CD4-positive, alpha-beta T cell treated with Interleukin-4 for 1 hour (primary cell): ENCODE measurements around the gene NCOA1.

Experiments used
- DNase-seq, 2 donors: peaks; one replicate each; pipeline ENCODE4 v3.0.0-alpha.2; 2020 to 2022

The NCOA1 gene

DNA sequence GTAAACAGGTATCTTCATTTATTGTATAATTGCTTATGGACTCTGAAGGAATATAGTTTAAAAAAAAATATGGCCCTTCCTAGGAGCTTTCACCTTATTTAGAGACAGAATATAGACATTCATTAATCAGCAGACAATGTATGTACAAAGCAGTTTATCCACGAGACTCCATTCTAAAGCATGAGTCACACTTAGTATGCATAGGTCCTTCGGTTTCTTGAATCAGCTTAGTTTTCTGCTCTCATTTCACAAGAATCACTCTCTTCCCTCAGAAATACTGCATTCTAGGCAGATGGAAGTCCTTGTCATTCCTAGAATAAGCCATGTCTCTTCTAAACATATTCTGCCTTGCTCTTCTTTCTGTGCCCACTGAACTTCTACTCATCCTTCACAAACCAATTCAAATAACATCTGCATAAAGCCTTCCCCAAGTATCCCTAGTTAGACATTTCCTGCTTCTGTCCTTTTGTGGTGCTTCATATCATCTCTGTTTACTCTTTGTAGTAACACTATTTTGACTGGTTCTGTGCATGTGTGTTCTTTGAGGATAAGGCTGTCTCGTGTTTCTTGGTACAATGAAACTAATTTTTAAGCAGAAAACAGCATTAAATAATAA is 217.6 kb downstream of the NCOA1 start:
- DNase-seq: no peak

DNA sequence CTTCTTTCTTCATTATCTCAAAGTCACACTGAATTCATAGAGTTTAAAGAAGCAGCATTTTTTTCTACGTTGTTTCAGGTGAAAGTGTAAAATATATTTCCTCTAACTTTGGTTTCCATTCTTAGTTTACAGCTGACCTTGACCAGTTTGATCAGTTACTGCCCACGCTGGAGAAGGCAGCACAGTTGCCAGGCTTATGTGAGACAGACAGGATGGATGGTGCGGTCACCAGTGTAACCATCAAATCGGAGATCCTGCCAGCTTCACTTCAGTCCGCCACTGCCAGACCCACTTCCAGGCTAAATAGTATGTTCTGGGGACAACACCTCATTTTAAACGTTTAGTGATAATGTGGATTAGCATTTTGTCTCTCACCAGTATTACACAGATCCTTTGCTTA is 219.8 kb downstream of the NCOA1 start:
- DNase-seq: no peak

DNA sequence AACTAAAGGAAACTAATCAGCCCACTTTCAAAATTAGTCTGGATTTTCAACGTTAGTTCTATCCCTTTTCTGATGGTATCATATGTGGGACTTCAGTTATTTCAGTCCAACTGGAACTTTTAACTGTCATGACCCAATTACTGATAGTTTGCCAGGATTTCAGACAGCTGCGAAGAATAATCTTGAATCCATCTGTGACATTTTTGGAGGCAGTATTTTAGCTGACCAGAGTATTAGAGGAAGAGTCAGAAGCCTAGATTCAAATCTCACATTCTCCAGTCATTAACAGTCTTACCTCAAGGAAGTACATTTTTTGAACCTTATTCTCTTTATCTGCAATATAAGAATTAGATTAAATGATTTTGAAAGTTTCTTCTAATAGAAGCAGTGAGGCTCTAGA is 220.8 kb downstream of the NCOA1 start:
- no peak for DNase-seq

DNA sequence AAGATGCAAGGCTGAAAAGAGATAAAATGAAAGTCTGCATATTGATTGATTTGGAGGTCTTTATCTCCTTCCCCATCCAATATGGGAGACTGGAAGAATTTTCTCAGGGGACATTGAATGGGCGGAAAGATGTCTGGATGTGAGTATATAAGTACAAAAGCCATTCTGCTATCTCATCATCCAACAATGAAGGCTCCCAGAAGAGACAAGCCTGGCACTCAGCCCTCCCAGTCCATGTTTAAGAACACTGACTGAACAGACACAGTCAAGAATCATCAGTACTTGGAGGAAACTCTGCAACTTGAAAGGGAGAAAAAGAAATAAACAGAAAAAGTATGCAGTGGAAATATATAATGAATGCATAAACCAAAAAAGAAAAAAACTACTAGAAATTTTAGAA is 221.2 kb downstream of the NCOA1 start:
- DNase-seq: no peak

DNA sequence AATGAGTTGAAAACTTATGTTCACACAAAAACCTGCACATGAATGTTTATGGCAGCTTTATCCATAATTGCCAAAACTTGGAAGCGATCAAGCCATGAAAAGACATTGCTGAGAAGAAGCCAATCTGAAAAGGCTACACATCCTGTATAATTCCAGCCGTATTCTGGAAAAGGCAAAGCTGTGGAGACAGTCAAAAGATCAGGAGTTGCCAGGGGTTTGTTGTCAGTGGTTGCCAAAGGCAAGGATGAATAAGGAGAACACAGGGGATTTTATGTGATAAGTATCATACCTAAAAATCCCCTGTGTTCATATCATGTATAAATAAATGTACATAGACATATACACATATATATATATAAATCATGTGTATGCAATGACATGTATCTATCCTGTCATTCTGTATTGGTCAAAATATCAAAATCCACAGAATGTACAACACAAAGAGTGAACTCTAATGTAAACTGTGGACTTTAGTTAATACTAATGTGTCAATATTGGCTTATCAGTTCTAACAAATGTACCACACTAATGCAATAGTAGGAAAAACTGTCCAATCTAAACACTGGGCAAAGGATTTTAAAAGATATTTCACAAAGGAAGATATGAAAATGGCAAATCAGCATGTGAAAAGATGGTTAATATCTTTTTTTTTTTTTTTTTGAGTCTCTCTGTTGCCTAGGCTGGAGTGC is 226.4 kb downstream of the NCOA1 start:
- no peak for DNase-seq

DNA sequence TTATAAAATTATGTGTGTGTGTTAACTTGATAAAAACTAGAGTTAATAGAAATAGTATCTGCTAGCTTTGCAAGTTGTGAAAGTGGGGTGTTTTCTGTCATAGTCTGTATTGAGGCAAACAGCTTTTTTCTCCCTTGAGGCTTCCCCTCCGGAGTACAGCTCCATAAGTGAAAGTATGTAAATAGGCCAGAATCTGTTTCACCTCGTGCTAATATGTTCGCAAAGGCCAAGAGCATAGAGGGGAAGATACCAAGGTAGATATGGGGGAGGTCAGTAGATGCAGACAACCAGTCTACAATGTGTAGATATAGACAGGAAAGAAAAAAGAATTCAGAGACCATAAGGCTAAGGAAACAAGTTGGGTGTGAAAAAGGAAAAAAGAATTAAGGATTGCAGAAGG is 229.3 kb downstream of the NCOA1 start:
- no peak for DNase-seq

DNA sequence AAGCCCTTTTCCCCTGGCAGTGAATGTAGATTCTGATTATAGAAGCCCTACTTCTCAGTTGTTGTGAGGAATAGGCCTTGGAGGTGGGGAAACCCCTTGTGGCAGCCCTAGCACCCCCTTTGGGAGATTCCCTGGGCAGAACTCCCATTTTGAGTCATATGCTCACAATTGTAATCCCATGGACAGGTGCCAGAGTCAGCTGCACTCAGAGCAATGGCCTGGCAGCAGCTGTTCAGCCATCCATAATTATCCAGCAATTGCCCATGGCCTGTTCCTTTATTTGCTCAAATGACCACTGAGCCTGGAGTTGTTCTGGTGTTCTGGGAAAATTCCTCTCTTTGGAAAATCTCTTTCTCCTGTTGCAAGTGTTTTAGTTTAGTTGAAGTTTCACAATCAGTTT is 230.4 kb downstream of the NCOA1 start:
- no peak for DNase-seq

DNA sequence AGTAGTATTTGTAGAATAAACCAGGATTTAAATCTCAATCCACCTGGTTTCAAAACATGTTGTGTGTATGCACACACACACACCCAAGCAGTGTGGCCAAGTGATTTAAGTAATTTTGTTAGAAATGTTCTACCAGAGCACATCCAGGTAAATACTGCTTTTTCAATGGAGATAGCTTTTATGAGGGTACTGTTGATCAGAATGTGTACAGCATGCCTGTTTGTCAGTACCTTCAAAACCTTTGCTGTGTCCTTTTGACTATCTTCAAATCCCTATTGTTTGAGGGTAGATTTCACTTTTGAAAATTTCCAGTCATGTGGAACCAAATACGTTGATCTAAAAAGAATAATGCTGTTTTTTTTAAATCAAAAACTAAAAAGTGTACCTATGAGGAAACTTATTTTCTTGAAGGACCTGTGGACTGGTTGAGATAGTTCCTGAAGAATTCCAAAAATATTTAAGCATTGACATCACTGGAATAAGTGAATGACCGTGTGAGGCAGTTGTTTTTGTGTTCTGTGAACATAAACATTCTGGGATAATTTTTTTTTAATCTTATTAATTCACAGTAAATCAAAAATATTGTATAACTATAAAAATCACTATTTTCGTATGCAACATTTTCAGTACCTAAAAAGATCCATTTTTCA is 231.2 kb downstream of the NCOA1 start:
- DNase-seq: no peak

DNA sequence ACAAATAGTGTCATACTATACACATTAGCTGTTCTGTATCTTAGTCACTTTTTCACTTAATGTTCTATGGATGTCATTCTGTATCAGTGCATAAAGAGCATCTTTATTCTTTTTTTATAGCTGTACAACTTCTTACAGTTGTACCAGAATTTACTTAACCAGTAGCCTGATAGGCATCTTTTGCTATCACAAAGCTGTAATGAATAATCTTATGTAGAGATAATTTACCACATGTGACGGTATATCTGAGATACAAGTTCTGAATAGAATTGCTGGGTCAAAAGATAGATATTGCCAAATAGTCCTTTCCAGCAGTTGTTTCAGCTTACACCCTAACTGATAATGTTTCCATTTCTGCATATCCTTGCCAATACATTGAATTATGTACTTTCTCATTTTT is 232.1 kb downstream of the NCOA1 start:
- DNase-seq: no peak

DNA sequence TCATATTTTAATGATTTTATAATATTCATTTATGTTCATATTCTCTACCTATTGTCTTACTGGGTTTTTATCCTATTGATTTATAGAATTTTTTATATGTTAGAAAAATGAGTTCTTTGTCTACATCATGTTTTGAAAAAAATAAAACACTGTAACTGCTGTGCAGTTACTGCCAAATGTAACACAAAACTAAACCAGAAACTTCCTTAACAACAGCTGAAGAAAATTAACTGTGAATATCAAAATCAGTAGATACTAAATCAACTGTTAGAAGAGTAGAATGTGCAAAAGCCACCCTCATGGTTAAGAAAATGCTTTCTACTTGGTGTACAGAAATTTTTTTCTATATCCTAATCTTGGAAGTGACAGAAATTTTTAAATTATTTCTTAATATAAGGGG is 232.6 kb downstream of the NCOA1 start:
- DNase-seq: no peak

DNA sequence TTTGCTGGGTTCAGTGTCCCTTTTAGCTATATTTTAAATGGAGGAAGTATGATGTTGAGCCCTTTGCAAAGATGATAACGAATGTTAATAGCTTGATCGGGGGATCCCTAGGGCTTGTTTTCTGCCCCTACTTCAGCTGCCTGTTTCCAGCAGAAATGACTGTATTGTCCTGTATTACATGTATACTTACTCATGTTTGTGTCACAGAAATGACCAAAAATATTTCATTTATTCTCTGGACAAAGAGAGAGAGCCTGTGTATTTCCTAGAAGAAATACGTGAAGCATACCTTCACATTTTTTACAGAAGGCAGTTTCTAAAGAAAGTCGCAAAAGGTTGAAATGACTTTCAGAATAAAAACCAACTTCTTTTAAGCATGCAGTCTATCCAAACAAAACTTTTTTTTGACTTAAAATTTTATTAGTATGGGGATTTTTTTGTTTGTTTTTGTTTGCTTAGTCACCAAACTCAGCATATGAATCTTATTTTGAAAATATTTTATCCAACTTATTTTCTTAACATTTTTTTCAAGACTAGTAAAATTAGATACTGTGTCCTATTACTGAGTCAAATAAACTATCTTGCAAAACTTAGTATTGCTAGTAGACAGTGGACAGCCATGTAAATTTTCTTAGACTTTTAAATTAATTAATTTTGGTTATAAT is 233.2 kb downstream of the NCOA1 start:
- no peak for DNase-seq

DNA sequence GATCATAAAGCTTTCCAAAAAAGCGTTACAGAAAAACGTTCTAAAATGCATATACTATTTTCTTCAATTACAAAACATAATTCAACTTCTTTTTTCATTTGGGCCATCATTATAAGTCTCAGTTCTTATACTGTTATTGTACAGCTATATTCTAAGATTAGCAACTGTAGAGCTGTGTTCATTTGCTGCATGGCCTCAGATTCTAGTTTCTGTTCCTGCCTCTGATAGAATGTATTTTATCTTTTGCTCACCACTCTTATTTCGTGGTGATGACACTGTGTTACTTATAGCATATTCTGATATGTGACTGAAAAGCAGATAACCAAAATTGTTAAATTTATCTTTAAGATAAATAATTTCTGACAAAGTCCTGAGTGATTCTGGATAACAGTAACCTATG is 234.9 kb downstream of the NCOA1 start:
- no peak for DNase-seq

DNA sequence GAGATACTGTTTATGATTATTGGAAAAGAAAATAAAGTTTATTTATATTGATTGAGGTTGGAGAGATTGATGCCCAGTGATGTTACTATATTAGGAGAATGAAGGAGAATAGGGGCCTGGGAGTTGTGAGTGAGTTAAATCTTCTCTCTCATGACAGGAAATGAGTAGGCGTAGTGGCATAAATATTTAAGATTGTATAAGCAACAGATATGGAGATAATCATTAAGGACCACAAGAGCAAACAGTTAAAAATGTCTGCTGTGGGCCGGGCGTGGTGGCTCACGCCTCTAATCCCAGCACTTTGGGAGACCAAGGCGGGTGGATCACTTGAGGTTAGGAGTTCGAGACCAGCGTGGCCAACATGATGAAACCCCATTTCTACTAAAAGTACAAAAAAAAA is 239.4 kb downstream of the NCOA1 start:
- DNase-seq: no peak

DNA sequence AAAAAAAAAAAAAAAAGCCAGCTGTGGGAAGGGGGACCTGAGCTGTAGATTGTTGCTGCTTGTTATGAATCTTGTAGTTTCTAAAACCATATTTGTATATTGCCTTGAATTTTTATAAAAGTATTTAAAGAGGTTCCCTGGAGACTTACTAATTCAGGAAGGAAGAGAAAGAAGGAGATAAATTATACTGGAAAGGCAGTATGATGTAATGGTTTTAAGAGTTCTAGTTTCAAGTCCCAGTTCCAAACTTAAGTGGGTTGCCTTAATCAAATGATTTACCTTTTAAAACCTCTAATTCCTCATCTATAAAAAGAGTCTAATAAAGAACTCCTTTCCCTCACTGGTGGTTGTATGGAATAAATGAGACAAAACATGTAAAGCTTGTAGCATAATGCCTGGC is 240.0 kb downstream of the NCOA1 start:
- no peak for DNase-seq

DNA sequence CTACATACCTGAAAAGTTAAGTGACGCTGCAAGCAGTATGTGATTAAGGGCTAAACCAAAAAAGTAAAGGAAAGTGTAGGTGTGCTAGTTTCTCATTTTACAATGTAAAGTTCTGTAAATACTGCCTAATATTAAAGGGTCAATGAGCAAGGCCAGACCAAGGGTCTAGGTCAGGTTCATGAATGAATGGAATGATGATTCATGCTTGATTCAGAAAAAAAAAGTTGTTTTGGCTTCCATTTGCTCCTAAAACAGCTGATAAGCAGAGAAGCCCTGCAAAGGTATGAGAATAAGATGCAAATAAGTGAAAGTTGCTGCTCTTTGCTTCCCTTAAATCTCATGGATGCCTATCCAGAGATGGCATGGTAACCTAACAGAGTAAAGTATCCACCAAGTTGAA is 240.9 kb downstream of the NCOA1 start:
- DNase-seq: no peak

DNA sequence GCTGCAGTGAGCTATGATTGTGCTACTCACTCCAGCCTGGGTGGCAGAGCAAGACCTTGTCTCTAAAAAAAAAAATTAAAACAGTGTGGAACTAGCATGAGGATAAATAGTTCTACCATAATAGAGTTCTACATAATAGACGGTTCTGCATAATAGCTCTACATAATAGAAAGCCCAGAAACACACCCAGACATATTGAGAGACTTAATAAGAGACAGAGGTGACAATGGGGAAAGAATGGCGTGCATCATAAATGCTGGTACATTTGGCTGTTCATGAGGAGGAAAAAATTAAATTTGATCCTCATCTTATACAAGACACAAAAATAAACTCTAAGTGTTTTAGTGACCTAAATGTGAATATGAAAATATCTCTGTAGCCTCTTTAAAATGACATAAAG is 243.7 kb downstream of the NCOA1 start:
- no peak for DNase-seq

DNA sequence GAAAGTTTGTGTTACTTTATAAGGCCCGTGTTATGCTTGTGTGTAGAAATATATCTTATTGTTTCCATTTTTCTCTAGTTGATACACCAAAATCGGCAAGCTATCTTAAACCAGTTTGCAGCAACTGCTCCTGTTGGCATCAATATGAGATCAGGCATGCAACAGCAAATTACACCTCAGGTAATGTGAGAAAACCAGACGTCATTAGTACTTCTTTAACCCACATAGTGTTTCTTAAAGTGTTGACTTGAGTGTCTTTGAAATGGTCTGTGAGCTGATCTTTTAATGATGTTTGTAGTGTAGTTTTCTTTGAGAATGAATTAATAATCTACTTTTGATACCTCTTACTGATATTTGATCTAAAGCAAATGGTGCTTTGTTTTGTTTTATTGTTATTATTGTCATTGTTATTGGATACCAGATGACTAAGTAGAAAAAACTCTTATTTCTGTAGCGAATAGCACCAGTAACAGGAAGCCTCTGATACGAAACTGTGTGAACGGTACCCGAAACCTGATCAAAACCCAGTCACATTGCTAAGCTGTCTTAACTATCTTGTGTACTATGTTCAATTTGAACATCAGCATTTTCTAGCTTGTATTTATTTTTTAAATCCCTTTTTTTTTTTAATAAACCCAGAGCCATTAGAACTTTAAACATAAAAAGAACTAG is 248.4 kb downstream of the NCOA1 start:
- peak in 1 of 2 donors; percentile 46 for DNase-seq

DNA sequence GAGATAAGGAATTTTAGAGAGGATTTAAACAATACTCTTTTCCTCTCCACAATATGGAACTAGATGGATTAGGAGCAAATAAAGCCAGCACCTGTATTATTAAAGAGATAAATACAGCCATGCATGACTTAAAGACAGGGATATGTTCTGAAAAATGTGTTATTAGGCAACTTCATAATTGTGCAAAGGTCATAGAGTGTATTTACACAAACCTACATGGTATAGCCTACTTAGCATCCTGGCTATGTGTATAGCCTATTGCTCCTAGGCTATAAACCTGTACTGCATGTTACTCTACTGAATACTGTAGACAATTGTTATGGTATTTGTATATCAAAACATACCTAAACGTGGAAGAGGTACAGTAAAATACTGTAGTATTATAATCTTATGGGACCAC is 249.1 kb downstream of the NCOA1 start:
- DNase-seq: no peak

DNA sequence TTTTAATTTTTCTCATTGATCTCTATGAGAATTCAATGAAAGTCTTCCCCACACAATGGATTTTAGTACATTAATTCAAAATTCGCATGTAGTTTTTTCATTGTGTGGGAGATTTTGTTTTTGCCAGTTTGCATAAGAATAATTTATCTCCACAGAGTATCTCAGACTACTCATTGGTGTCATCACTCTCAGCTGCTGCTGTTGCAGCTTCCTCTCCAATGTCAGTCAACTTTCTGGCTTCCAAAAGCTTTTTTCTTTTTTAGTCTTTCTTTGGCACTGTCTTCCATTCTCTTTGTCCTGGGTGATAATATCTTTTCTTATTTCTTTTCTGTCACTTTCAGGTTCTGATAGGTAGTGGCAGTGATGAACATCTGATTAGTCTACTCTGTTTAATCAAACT is 251.7 kb downstream of the NCOA1 start:
- DNase-seq: no peak

DNA sequence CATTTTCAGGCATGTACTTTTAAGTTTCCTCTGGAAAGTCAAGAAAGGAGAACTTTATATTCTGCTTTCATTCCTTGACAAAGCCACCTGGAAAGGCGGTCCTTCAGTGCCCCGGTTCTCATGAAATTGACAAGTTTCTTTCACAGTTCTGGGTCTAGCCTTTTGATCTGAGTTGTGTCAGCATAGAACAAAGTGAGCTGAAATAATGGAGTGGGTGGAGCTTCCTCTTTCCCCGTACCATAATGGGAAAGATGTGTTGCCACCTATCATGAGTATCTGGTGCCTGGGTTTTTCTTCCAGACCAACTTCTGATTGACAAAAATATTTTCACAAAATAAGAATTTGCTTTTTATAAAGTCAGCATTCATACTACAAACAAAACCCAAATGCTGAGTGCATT is 252.9 kb downstream of the NCOA1 start:
- peak in 1 of 2 donors; percentile 23 for DNase-seq

DNA sequence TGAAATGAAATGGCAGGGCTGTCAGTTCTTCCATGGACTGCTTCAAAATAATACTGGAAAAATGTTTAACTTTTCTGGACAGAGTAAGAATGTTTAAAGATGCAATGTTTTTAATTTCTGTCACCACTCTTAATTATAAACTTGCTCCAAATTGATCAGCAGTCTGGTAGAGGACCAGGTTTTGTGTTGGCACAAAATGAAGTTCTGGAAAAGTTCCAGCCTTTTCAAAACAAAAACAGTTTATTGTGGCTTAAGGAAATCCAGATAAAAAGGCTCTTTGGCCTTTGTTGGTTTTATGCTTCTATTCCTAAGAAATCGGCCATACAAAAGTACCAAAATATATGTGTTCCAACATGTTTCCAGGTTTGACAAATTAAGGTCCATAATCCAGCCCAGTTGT is 253.3 kb downstream of the NCOA1 start:
- no peak for DNase-seq

DNA sequence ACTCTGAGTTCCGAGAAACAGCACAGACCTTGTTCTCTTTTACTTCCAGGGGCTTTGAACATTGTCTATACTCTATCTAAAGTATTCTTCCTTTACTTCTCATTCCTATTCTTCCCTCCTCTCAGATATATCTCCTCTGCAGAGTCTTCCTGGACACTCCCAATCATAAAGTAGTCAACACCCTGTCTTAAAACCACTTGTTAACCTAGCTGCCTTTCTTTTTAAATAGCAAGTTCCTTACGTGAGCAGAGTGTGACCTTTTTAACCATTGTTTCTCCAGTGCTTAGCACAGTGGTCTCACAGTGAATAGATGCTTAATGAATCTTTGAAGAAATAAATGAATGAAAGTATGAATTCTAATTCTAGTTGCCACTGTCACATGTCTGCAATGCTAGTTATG is 254.8 kb downstream of the NCOA1 start:
- peak in 1 of 2 donors; percentile 30 for DNase-seq

DNA sequence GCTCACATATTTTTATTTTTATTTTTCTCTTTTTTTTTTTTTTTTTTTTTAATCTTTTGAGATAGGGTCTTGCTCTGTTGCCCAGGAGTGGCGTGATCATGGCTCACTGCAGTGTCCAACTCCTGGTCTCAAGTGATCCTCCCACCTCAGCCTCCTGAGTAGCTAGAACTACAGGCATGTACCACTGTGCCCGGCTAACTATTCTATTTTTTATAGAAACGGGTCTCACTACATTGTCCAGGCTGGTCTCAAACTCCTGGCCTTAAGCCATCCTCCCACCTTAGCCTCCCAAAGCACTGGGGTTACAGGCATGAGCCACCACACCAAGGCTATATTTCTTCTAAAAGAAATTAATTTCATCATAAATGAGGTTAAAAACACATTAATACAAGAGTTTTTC is 256.2 kb downstream of the NCOA1 start:
- DNase-seq: no peak
